GM18502 (cell line): ENCODE results near the gene DPPA2.
"Not testable (repeated sequence)": the region's sequence is repeated elsewhere in the genome, so short reads cannot be mapped to it uniquely, and the experiment has no call there.

Experiments
- ATAC-seq: cut with Tn5 transposase; IDR thresholded peaks from one replicate; pipeline ENCODE4 v1.9.1; 2021; ENCODE audit warnings: mild to moderate bottlenecking; ENCODE audit not compliant: unreplicated experiment, poor library complexity

DPPA2 gene

GRCh38 chr3:109316162-109316730 lies at the start of gene DPPA2:
Gene DPPA2 (minus strand): TSS chr3:109316517. CDS start chr3:109314542, 1,975 bp downstream.
- ATAC-seq: no peak

- ATAC-seq: no peak
These were observed 47.8 kb upstream of the DPPA2 start for GRCh38 chr3:109364088-109364487.

- ATAC-seq: no peak
These were observed 47.3 kb upstream of the DPPA2 start for GRCh38 chr3:109363634-109364033.

GRCh38 chr3:109362823-109363222 lies 46.5 kb upstream of the DPPA2 start:
- ATAC-seq: no peak

- ATAC-seq: not testable (repeated sequence)
These were observed 42.5 kb upstream of the DPPA2 start for GRCh38 chr3:109358809-109359208.

- ATAC-seq: no peak
These were observed 40.3 kb upstream of the DPPA2 start for GRCh38 chr3:109356442-109357155.

GRCh38 chr3:109355625-109356441 lies 39.5 kb upstream of the DPPA2 start:
- no peak for ATAC-seq

GRCh38 chr3:109353057-109353456 lies 36.7 kb upstream of the DPPA2 start:
- ATAC-seq: no peak

GRCh38 chr3:109351231-109351630 lies 34.9 kb upstream of the DPPA2 start:
- ATAC-seq: no peak

GRCh38 chr3:109346770-109347295 lies 30.5 kb upstream of the DPPA2 start:
- ATAC-seq: no peak

- ATAC-seq: no peak
These were observed 29.8 kb upstream of the DPPA2 start for GRCh38 chr3:109346099-109346498.

- no peak for ATAC-seq
These were observed 23.7 kb upstream of the DPPA2 start for GRCh38 chr3:109339714-109340648.

GRCh38 chr3:109339197-109339596 lies 22.9 kb upstream of the DPPA2 start:
- ATAC-seq: no peak

- ATAC-seq: no peak
These were observed 22.0 kb upstream of the DPPA2 start for GRCh38 chr3:109338322-109338721.

- ATAC-seq: no peak
These were observed 21.1 kb upstream of the DPPA2 start, which contains the start of gene DPPA4 for GRCh38 chr3:109337393-109337792. Gene DPPA4 (minus strand): TSS chr3:109337546. CDS start chr3:109337517, 29 bp downstream.

GRCh38 chr3:109336291-109336861 lies 20.1 kb upstream of the DPPA2 start:
- no peak for ATAC-seq

GRCh38 chr3:109334572-109334971 lies 18.3 kb upstream of the DPPA2 start:
- ATAC-seq: no peak

GRCh38 chr3:109331692-109332091 lies 15.4 kb upstream of the DPPA2 start:
- ATAC-seq: no peak

- no peak for ATAC-seq
These were observed 14.1 kb upstream of the DPPA2 start for GRCh38 chr3:109330405-109330804.
